ENCODE results near the gene MDN1.

MDN1 gene

DNA sequence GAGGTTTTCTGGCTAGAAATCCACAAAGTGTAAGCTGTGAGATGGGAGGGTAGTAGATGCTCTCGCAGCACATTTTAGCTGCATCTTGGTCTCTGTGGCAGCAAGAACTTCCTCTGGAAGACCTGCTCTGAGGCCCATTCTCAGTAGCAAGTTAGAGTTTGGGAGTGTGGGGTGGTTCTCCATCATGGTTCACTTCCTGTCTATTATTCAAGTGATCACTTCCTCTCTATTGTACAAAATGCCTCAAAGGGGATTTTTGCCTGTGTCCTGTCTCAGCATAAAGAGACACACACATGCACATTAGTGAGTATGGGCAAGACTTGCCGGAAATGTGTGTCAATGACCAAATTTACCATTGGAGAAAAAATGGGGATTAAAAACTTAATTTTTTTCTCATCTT is 223.5 kb downstream of the MDN1 start:
- no peak for DNase-seq (ENCODE audit: low read depth)
- TF ChIP-seq, protein P1, sequence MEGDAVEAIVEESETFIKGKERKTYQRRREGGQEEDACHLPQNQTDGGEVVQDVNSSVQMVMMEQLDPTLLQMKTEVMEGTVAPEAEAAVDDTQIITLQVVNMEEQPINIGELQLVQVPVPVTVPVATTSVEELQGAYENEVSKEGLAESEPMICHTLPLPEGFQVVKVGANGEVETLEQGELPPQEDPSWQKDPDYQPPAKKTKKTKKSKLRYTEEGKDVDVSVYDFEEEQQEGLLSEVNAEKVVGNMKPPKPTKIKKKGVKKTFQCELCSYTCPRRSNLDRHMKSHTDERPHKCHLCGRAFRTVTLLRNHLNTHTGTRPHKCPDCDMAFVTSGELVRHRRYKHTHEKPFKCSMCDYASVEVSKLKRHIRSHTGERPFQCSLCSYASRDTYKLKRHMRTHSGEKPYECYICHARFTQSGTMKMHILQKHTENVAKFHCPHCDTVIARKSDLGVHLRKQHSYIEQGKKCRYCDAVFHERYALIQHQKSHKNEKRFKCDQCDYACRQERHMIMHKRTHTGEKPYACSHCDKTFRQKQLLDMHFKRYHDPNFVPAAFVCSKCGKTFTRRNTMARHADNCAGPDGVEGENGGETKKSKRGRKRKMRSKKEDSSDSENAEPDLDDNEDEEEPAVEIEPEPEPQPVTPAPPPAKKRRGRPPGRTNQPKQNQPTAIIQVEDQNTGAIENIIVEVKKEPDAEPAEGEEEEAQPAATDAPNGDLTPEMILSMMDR (conservative IDR thresholded peaks at IDR 0.05; ENCODE audit: control insufficient read depth, insufficient read depth, low read depth, low read length), result no peak

More for the DNA sequence above, 223.5 kb downstream of the MDN1 start:
- no peak overlapping the region for H3K4me3 ChIP-seq (ENCODE audit: control insufficient read depth, low read depth, low read length)
